WTC11 (cell line): ENCODE results near the gene PLXNA2.

Source experiments
- CREB1 ChIP-seq: sonication (generic); formaldehyde crosslinking; IDR thresholded peaks from 2 replicates; pipeline ENCODE4 v1.8.0; 2023; ENCODE audit warnings: mild to moderate bottlenecking, missing genetic modification reagents
- CTCF ChIP-seq: fragments of 200-600 bp; IDR thresholded peaks from 2 replicates; pipeline ENCODE4 v1.8.0; 2022; ENCODE audit warnings: antibody characterized with exemption
- ESRRA ChIP-seq: sonication (generic); formaldehyde crosslinking; IDR thresholded peaks from 2 replicates; pipeline ENCODE4 v1.8.1; 2022; ENCODE audit warnings: mild to moderate bottlenecking, missing genetic modification reagents, borderline replicate concordance
- IRF1 ChIP-seq: sonication (generic); formaldehyde crosslinking; IDR thresholded peaks from 2 replicates; pipeline ENCODE4 v1.8.0; 2023; ENCODE audit warnings: missing genetic modification reagents
- IRF2 ChIP-seq: sonication (generic); formaldehyde crosslinking; IDR thresholded peaks from 2 replicates; pipeline ENCODE4 v1.8.0; 2022; ENCODE audit warnings: low read depth, missing genetic modification reagents, borderline replicate concordance
- JAZF1 ChIP-seq: fragments of 250-450 bp; sonication (Bioruptor Pico); IDR thresholded peaks from 2 replicates; pipeline ENCODE4 v1.9.0; 2021; ENCODE audit warnings: moderate library complexity, mild to moderate bottlenecking, inconsistent platforms
- JUN ChIP-seq: sonication (generic); formaldehyde crosslinking; IDR thresholded peaks from 2 replicates; pipeline ENCODE4 v1.8.0; 2023; ENCODE audit warnings: mild to moderate bottlenecking, missing genetic modification reagents
- MAX ChIP-seq: sonication (generic); formaldehyde crosslinking; IDR thresholded peaks from 2 replicates; pipeline ENCODE4 v1.8.0; 2022; ENCODE audit warnings: mild to moderate bottlenecking, missing genetic modification reagents

GRCh38 chr1:208202333-208202995, 41.7 kb downstream of the PLXNA2 start:
- TF ChIP-seq CTCF = no peak
- no peak for TF ChIP-seq CREB1
- no peak for TF ChIP-seq ESRRA (CRISPR knock-in tag)
- no peak for TF ChIP-seq MAX (CRISPR knock-in tag)
- no peak for TF ChIP-seq JAZF1 (CRISPR knock-in tag)
- no peak for TF ChIP-seq IRF1 (CRISPR knock-in tag)
- TF ChIP-seq JUN (CRISPR knock-in tag) = no peak
- TF ChIP-seq IRF2 (CRISPR knock-in tag) = no peak
